ENCODE results near the gene PGAP1. TPM values are rescaled to one million over a fixed set of nuclear protein-coding genes. Genes with fewer than 3 reads are reported as not detected.

Gene PGAP1
- total and polyA plus RNA-seq, 2 of the 8 experiments (the other 6 are each of a cell fraction or from before 2014, with no cell fraction given) = 8.3 to 24.1 TPM

DNA sequence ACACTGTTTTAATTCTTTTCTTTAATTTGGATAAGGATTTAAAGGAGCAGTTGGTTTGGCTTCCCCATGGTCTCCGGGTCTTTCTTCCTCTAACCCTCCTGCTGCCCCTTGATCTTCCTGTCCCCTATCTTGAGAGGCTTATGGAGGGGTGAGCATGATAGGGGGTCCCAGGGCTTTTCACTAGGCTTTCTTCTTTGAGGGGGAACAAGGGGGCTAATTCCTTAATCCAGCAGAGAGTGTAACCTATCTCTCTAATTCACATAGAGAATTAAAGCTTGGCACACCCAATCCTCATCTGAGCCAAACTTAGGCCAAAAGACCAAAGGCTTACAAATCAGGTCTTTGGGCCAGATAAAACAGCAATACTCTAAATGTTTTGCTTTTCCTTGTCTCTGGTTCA lies 95.8 kb downstream of the PGAP1 start (continued):
- TF ChIP-seq, protein P1, sequence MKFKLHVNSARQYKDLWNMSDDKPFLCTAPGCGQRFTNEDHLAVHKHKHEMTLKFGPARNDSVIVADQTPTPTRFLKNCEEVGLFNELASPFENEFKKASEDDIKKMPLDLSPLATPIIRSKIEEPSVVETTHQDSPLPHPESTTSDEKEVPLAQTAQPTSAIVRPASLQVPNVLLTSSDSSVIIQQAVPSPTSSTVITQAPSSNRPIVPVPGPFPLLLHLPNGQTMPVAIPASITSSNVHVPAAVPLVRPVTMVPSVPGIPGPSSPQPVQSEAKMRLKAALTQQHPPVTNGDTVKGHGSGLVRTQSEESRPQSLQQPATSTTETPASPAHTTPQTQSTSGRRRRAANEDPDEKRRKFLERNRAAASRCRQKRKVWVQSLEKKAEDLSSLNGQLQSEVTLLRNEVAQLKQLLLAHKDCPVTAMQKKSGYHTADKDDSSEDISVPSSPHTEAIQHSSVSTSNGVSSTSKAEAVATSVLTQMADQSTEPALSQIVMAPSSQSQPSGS (IDR thresholded peaks at IDR 0.05; ENCODE audit: low read length) = no peak
- TF ChIP-seq, protein P2, sequence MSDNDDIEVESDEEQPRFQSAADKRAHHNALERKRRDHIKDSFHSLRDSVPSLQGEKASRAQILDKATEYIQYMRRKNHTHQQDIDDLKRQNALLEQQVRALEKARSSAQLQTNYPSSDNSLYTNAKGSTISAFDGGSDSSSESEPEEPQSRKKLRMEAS (IDR thresholded peaks at IDR 0.05) = no peak
- TF ChIP-seq, protein P3, sequence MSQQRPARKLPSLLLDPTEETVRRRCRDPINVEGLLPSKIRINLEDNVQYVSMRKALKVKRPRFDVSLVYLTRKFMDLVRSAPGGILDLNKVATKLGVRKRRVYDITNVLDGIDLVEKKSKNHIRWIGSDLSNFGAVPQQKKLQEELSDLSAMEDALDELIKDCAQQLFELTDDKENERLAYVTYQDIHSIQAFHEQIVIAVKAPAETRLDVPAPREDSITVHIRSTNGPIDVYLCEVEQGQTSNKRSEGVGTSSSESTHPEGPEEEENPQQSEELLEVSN (IDR thresholded peaks at IDR 0.05) = no peak

Measured in H1 (cell line).